GM18873 (cell line): Measurements from ENCODE around the gene LRP1B.

Experiments used
- ATAC-seq: cut with Tn5 transposase; IDR thresholded peaks from one replicate; pipeline ENCODE4 v1.9.1; 2021; ENCODE audit warnings: mild to moderate bottlenecking, moderate library complexity, moderate number of reproducible peaks; ENCODE audit not compliant: unreplicated experiment, low FRiP score

Gene LRP1B

GRCh38 chr2:140891614-140892212 is 1239.1 kb downstream of the LRP1B start:
- ATAC-seq = no peak

- no peak for ATAC-seq
Measured at GRCh38 chr2:140882671-140883620, 1247.9 kb downstream of the LRP1B start.

GRCh38 chr2:140880573-140880972 is 1250.2 kb downstream of the LRP1B start:
- no peak for ATAC-seq

GRCh38 chr2:140876015-140876414 is 1254.8 kb downstream of the LRP1B start:
- no peak for ATAC-seq

- no peak for ATAC-seq
Measured at GRCh38 chr2:140873915-140874531, 1256.8 kb downstream of the LRP1B start.

GRCh38 chr2:140869925-140870324 is 1260.9 kb downstream of the LRP1B start:
- no peak for ATAC-seq

- ATAC-seq = no peak
Measured at GRCh38 chr2:140869107-140869506, 1261.7 kb downstream of the LRP1B start.

GRCh38 chr2:140865837-140866236 is 1265.0 kb downstream of the LRP1B start:
- ATAC-seq = no peak

- no peak for ATAC-seq
Measured at GRCh38 chr2:140863713-140864112, 1267.1 kb downstream of the LRP1B start.

GRCh38 chr2:140862181-140862580 is 1268.6 kb downstream of the LRP1B start:
- no peak for ATAC-seq

GRCh38 chr2:140861666-140862065 is 1269.2 kb downstream of the LRP1B start:
- no peak for ATAC-seq

- no peak for ATAC-seq
Measured at GRCh38 chr2:140855471-140855870, 1275.3 kb downstream of the LRP1B start.

- ATAC-seq = no peak
Measured at GRCh38 chr2:140851258-140851981, 1279.4 kb downstream of the LRP1B start.

- no peak for ATAC-seq
Measured at GRCh38 chr2:140843186-140843585, 1287.6 kb downstream of the LRP1B start.

- no peak for ATAC-seq
Measured at GRCh38 chr2:140842110-140842509, 1288.7 kb downstream of the LRP1B start.

- no peak for ATAC-seq
Measured at GRCh38 chr2:140841141-140841540, 1289.7 kb downstream of the LRP1B start.

- ATAC-seq = no peak
Measured at GRCh38 chr2:140836826-140837225, 1294.0 kb downstream of the LRP1B start.

- no peak for ATAC-seq
Measured at GRCh38 chr2:140835079-140835478, 1295.7 kb downstream of the LRP1B start.

- no peak for ATAC-seq
Measured at GRCh38 chr2:140814141-140814540, 1316.7 kb downstream of the LRP1B start.

GRCh38 chr2:140808820-140809219 is 1322.0 kb downstream of the LRP1B start:
- ATAC-seq = no peak

GRCh38 chr2:140808211-140808610 is 1322.6 kb downstream of the LRP1B start:
- no peak for ATAC-seq
